Testis (tissue), 3 donors: ENCODE measurements around the gene MCM5. TPM values are rescaled to one million over a fixed set of nuclear protein-coding genes. Genes with fewer than 3 reads are reported as not detected.

Source experiments
- DNase-seq: peaks from one replicate; pipeline ENCODE4 v3.0.0-alpha.2; 2019
- H3K27ac ChIP-seq, 2 donors: fragments of 200-600 bp; sonication (generic); one replicate each; pipeline ENCODE4 v1.5.1; 2019
- H3K27me3 ChIP-seq: fragments of 200-600 bp; sonication (generic); one replicate; pipeline ENCODE4 v1.5.1; 2019
- H3K36me3 ChIP-seq: fragments of 200-600 bp; sonication (generic); one replicate; pipeline ENCODE4 v1.5.1; 2017; ENCODE audit warnings: low read depth; ENCODE audit errors: missing control alignments
- H3K4me1 ChIP-seq: fragments of 200-600 bp; sonication (generic); one replicate; pipeline ENCODE4 v1.5.1; 2019
- H3K4me3 ChIP-seq, 2 donors: fragments of 200-600 bp; sonication (generic); one replicate each; pipeline ENCODE4 v1.5.1; 2017 to 2019
- H3K9me3 ChIP-seq: fragments of 200-600 bp; sonication (generic); one replicate; pipeline ENCODE4 v1.5.1; 2017
- POLR2A ChIP-seq: fragments of 450-650 bp; IDR thresholded peaks from one replicate; pipeline ENCODE4 v1.6.1; 2017; ENCODE audit warnings: antibody characterized with exemption, mild to moderate bottlenecking, moderate library complexity
- WGBS, 2 donors: methylation state at CpG; one replicate each; pipeline ENCODE4 v1.1.5; 2018; 5-methylcytosine and 5-hydroxymethylcytosine counted together
- intact Hi-C: fragments of 100-400 bp; cut with DNase I; formaldehyde crosslinking; loops from one replicate; pipeline ENCODE4 v1.15.1; 2023; ENCODE audit warnings: low total_unique reads
- polyA plus RNA-seq: library from polyadenylated mRNA; stranded (reverse); fragments of 350-450 nt; fragmentation: Illumina TruSeq; extraction: RNeasy Lipid Tissue Mini Kit (QIAGEN cat#74804); gene quantifications from one replicate; pipeline ENCODE4 v1.2.3, GENCODE V29; 2014; ENCODE audit warnings: low read depth, low replicate concordance; ENCODE audit not compliant: insufficient read depth
- total RNA-seq, 2 donors: library from RNA; depleted of rRNA; stranded (reverse); fragments of >200 nt; gene quantifications; one replicate each; pipeline ENCODE4 v1.2.3, GENCODE V29; 2016
- TF ChIP-seq, protein P1 (sequence below), 3 experiments: fragments of 450-650 bp in 2 of 3; fragments of 200-600 bp in 1 of 3; sonication (generic) in 1 of 3; IDR thresholded peaks; one replicate each; pipeline ENCODE4 v1.5.1; 2016 to 2019; ENCODE audit warnings: antibody characterized with exemption in 3 of 3, mild to moderate bottlenecking in 2 of 3, moderate library complexity in 1 of 3

Gene MCM5
- total and polyA plus RNA-seq, 3 donors from 2014 or later = 34.3 to 49.6 (median 42.1) TPM

DNA sequence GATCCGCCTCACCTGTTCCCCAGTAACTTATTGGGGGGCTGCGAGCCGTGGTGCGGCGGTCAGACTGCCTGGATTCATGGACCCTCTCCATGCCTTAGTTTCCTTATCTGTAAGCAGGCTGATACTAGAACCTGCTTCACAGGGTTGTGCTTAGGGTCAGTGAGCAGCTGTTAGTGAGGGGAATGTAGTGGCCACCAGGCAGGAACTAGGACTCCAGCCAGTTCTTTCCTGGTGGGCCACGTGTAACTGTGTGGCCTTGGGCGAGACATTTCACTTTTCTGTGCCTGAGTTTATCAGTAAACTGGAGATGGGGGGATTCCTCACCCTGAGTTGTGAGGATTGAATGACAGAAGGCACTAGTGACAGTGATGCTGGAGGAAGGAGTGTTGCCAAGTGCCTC is 24.8 kb downstream of the MCM5 start:
- Histone ChIP-seq H3K4me1 (peaks cover 11% of the 10 kb centered on the region), H3K36me3 (no peaks in the 10 kb centered on the region), H3K9me3 (no peaks in the 10 kb centered on the region), H3K27ac (no peak overlapping the region), H3K27me3 (no peaks in the 10 kb centered on the region), H3K4me3 (peak overlapping the region in 1 of 2 donors; percentile 35)
- intact Hi-C loops = loop anchor here (10.0 kb wide), 1 partner anchor 160 kb away; no protein-coding TSS in a partner anchor
- TF ChIP-seq, protein P1, sequence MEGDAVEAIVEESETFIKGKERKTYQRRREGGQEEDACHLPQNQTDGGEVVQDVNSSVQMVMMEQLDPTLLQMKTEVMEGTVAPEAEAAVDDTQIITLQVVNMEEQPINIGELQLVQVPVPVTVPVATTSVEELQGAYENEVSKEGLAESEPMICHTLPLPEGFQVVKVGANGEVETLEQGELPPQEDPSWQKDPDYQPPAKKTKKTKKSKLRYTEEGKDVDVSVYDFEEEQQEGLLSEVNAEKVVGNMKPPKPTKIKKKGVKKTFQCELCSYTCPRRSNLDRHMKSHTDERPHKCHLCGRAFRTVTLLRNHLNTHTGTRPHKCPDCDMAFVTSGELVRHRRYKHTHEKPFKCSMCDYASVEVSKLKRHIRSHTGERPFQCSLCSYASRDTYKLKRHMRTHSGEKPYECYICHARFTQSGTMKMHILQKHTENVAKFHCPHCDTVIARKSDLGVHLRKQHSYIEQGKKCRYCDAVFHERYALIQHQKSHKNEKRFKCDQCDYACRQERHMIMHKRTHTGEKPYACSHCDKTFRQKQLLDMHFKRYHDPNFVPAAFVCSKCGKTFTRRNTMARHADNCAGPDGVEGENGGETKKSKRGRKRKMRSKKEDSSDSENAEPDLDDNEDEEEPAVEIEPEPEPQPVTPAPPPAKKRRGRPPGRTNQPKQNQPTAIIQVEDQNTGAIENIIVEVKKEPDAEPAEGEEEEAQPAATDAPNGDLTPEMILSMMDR (IDR thresholded peaks at IDR 0.05) = no peak
- no peak for TF ChIP-seq POLR2A
- WGBS, 2 donors = 18 to 38% methylated on average over 6 to 7 of the region's 7 CpGs
- peak; percentile 48 for DNase-seq

DNA sequence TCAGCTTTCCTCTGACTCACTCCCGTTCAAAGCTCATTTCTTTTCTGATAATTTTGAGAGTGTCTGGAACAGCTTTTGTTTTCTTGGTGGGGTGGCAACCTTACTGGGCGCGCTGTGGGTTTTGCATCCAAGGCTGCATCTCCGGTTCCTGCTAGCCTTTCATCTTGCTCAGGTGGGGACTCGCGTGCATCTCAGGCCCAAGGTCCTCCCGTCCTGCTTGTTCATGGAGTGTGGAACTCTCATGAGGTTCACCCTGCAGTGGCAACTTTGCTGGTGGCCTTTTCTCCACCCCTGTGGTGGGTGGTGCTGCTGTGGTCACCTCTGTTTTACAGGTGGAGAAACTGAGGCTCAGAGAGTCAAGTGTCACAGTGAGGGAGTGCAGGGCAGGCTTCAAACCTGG is 25.6 kb downstream of the MCM5 start:
- TF ChIP-seq, protein P1 (IDR thresholded peaks at IDR 0.05) = no peak
- no peak for TF ChIP-seq POLR2A
- Histone ChIP-seq H3K9me3 (no peaks in the 10 kb centered on the region), H3K36me3 (no peaks in the 10 kb centered on the region), H3K4me1 (peaks cover 11% of the 10 kb centered on the region), H3K4me3 (no peak overlapping the region), H3K27me3 (no peaks in the 10 kb centered on the region), H3K27ac (no peak overlapping the region)
- intact Hi-C loops = loop anchor here (10.0 kb wide), 1 partner anchor 159 kb away; no protein-coding TSS in a partner anchor
- 86 to 91% methylated on average over 7 of the region's 7 CpGs for WGBS, 2 donors
- DNase-seq = no peak

DNA sequence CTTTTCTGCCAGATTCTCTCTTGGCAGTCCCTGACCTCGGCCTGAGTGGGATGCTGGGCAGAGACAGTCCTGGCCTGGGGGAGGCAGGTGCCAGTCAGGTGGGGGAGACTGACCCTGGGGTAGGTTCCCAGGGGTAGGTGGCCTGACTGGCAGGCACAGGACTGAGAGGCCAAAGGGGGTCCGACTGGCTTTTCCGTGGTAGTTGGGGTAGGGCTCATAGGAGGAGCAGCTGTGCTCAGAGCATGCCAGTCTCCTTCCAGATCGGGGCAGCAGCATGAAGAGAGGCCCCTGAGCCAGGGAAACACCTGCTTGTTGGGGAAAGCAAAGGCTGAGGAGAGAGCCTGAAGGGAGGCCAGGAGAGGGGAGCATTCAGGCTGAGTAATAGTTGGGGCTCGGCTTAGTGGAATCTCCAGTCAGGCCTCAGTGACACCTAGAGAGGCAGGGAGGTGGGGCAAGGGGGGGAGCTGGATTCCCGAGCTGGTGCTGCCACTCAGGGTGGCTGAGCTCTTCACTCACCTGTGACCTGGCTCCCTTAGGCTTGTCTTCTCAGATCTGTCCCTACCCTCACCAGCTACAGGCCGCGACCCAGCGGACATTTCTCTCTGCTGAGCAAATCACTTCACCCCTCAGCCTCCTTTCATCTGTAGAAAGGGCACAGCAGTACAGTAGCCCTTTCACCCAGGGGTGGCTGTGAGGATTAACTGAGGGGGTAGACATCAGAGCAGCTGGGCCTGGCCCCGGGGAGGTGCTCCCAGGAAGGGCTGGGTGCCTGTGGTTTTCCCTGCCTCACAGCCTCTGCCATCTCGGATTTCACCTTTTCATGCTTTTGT is 26.2 kb downstream of the MCM5 start:
- H3K27me3 ChIP-seq = no peaks in the 10 kb centered on the region
- intact Hi-C loops = loop anchor here (10.0 kb wide), 1 partner anchor 159 kb away; no protein-coding TSS in a partner anchor
- no peak for DNase-seq
- 81 to 88% methylated on average over 10 to 11 of the region's 11 CpGs for WGBS, 2 donors
- H3K9me3 ChIP-seq = no peaks in the 10 kb centered on the region
- H3K36me3 ChIP-seq = no peaks in the 10 kb centered on the region
- H3K27ac ChIP-seq = no peak overlapping the region
- no peak overlapping the region for H3K4me3 ChIP-seq
- no peak for TF ChIP-seq POLR2A
- TF ChIP-seq, protein P1 (IDR thresholded peaks at IDR 0.05) = no peak
- peaks cover 14% of the 10 kb centered on the region for H3K4me1 ChIP-seq

DNA sequence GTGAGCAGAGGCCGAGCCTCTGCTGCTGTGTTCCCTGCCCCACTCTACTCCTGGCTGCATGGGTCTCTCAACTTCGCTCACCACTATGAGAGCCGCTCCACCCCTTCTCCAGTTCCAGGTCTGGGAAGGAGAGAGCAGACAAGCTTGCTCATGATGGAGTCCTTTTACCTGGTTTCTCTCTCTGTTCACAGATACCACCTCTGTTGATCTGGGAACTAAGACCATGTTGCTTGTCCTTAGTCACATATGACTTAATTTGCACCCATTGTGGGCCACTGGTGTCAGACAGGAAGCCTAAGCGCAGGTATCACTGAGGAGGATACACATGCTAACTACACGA is 26.8 kb downstream of the MCM5 start:
- Histone ChIP-seq H3K36me3 (no peaks in the 10 kb centered on the region), H3K27ac (no peak overlapping the region), H3K4me1 (peaks cover 17% of the 10 kb centered on the region), H3K9me3 (no peaks in the 10 kb centered on the region), H3K27me3 (no peaks in the 10 kb centered on the region), H3K4me3 (no peak overlapping the region)
- no peak for DNase-seq
- TF ChIP-seq POLR2A = no peak
- TF ChIP-seq, protein P1 (IDR thresholded peaks at IDR 0.05) = no peak
- intact Hi-C loops = loop anchor here (10.0 kb wide), 1 partner anchor 158 kb away; no protein-coding TSS in a partner anchor
- 90 to 92% methylated on average over 5 of the region's 5 CpGs for WGBS, 2 donors
